GM11168 (cell line): ENCODE results near the gene HJURP.

Experiments used
- in situ Hi-C: fragments of 300-500 bp; cut with MboI; formaldehyde crosslinking; loops from one replicate; pipeline ENCODE4 v1.12.0; 2022; ENCODE audit warnings: low sequenced_read_pairs; ENCODE audit not compliant: unreplicated experiment

HJURP gene

DNA sequence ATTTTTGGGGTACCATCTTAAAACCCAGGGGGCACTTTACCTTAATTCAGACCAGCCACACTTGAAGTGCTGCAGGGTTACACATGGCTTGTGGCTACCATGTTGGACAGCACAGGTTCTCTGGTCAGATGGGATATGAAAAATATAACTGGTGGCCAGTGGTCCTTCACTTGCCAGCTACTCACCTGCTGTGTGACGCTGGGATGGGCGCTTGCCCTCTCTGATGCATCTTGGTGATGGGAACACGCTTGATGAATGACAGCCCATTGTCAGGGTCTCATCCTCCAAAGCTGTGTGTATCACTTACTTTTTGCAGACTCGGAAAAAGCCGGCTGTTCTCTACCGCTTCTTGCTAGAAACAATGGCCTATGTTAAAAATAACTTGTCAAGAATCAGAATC, 22.5 kb downstream of the HJURP start:
- in situ Hi-C loops, result no loop called here

GRCh38 chr2:233831011-233831721, 23.2 kb downstream of the HJURP start:
- in situ Hi-C loops, result no loop called here

DNA sequence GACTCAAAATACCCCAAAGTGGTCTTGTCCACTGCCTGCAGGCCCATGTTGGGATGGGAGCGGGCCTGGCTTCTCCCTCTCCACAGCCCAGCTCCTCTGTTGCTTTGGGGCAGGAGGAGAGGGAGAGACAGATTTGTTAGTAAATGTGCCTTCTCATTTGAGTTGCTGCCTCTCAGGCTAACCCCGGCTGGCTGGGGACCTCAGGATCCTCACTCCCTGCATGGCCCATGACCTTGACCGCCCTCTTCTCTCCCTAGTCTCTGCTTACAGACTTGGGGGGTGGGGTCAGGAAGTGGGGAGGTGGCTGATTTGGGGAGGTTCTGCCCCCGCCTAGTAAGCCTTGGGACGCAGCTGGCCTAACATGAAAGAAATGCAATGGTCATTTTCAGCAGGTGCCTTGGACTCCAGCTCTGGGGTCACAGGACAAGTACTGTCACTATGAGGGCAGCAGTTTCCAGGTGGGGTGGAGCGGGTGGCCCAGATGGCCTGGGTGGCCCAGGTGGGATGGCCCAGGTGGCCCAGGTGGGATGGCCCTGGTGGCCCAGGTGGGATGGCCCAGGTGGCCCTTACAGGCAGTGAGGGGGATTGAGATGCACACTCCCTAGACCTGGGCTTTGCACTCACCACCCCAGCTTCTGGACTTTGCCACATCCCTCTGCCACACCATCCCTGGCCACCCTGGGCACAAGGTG, 24.1 kb downstream of the HJURP start:
- in situ Hi-C loops, result no loop called here

DNA sequence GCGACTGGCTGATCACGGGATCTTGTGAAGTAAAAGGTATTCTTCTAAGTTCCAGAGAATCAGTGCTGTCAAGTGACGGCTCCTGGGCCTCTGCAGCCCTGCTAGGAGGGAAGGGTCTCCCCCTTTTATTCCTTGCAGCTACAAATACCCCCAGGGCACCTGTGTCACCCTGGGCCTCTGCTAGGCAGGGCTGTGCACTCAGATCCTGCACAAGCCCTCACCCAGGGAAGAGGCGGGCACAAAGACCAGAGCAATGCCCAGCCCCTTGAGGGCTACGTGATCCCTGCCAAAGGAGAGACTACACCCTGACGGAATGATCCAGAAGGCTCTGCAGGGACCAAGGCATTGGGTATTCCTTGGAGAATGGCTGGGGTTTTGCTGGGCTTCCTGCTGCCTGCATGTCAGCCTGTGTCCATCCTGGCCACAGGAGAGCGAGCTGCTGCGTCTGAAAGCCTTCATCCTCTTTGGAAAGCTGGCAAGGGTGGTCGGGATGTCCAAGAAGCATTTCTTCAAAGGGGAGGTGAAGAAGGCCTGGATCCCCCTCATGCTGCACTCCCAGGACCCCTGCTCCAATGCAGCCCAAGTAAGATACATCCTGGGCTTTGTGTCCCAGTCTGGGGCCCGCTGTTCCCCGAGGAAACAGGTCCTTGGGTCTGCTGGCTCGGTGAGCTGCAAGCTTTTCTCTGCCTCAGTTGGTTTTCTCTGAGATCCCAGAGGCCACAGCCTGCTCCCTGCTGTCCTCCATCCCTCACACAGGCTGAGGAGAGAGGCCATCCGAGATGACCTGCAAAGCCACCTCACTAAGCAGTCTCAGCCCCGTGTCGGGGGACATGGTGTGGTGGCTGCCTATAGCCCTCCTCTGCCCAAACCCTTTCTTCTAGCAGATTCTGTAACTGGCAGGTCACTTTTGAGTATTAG, 24.9 kb downstream of the HJURP start:
- in situ Hi-C loops, result no loop called here

GRCh38 chr2:233828546-233829192, 25.7 kb downstream of the HJURP start:
- in situ Hi-C loops, result no loop called here

- in situ Hi-C loops, result no loop called here
Observed at GRCh38 chr2:233824373-233824772, 30.0 kb downstream of the HJURP start.

DNA sequence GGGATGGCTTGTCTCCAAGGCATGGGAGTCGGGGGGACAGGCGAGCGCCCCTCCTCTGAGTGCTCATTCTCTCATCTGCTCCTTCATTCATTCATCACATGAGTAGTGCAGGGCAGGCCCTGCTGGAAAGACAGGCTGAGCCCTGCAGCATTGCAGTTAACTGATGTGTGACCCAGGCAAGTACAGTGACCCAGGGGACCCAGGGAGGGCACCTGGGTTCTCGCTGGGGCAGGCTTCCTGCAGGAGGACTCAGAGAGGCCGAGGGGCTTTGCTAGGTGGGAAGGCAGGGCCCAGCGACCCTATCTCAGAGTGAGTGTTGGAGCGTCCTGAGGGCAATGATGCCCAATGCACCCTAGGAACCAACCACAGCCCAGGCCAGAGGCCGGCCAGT, 30.6 kb downstream of the HJURP start:
- in situ Hi-C loops, result no loop called here

- in situ Hi-C loops, result no loop called here
Observed at GRCh38 chr2:233822781-233823730, 31.3 kb downstream of the HJURP start.

DNA sequence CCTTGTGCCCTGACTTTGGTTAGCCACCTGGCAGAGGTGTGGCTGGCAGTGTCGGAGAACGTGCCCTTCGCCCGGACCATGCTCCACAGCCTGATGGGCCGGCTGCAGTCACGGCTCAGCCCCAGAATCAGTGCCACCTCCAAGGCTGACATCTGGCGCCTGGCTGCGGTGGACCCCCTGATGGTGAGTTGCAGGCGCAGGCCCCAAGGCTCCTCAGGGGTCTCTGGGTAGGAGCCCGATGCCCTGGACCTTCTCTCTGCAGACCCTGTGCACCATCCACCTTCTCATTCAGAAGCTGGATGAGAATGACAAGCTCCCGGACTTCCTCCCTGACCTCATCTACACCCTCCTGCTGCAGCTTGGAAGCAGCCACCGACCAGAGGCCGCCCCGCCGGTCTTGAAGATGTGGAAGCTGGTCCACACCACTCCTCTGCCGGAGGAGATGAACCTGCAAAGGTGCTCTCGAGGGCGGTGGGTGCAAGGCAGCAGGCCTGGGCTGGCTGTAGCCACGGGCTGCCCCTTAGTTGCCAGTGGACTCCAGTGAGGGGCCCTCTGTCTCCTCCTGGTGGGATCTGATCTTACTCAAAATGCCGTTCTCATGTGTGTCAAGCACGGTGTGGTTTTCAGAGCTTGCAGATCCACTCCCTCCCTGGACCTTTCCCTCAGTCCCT, 32.1 kb downstream of the HJURP start:
- in situ Hi-C loops, result no loop called here

- in situ Hi-C loops, result no loop called here
Observed at GRCh38 chr2:233821709-233822100, 32.6 kb downstream of the HJURP start.

- in situ Hi-C loops, result no loop called here
Observed at GRCh38 chr2:233821196-233821595, 33.1 kb downstream of the HJURP start.

GRCh38 chr2:233820774-233821105, 33.6 kb downstream of the HJURP start:
- in situ Hi-C loops, result no loop called here

DNA sequence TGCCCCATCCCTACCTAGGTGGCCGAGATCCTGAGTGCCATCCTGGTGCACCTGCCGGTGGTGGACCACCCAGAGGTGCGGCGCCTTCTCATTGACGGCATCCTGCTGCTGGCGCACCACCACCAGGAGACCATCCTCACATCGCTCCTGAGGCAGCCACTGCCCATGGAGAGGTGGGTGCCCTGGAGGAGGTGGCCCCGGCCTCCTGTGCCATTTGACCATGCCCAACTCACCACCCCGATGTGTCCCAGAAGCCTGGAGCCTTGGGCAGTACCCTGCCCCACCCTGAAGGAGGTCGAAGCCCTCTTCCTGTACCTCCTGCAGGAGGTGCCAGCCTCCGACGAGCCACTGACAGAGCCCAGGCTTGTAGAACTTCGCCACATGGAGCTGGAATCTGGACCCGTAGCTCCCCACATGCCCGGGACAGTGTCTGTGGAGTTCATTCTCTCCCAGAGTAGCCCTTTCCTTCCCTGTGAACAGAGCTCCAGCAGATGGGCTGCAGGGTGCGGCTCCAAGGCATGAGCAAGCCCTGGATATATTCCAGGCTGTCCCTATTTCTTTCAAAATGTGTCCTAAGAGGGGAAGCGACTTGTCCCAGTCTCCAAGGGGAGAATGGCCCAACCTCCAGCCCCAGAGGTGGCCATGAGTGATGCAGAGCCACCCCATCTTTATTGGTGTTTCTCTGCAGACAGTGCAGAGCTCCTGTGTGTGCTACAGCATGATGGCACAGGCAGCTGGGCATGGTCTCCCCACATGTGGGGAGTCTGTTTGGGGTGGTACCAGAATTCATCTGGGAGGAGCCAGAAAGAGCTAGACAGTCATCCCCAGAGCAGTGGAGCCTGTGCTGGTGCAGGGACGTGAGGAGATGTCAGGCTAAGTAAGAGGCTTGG, 34.2 kb downstream of the HJURP start:
- in situ Hi-C loops, result no loop called here

DNA sequence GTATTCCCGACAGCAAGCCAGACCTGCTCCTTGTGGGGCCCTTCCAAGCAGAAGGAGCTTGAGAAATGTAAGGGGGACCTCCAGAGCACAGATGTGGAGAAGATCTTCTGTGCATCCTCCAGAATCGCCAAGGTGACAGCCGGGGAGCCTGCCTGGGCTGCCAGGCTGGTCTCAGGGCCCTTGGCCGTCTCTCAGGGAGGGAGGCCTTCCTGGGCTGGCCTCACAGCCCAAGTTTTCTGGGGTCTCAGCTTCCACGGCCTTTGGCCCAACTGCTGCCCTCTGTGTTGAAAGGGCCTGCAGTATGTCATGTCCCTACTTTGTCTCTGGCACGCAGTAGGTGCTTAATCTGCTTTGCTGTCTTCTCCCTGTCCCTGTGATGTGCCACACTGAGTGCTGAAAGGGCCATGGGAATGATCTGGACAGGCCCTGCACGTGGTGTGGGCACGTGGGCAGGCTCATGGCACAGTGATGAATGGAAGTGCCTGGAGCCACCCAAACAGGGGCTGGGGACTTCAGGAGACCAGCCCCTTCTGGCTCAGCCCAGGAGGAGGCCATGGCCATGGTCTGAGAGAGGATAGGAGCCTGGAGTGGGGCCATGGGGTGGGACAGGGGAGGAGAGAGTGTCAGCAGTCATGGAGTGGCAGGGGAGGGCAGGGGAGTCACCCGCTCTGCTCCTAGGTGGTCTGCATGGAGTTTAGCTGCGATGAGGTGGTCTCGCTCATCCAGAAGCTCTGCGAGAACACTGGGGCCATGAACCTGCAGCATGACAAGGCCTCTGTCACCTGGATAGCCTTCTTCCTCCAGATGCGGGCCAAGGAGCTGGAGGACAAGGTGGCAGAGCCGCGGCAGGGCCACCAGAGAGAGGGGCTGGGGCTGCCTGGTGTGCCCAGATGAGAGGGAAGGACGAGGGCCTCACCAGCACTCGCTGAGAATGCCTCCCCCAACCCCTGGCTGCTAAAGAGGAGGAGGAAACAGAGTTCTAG, 35.4 kb downstream of the HJURP start:
- in situ Hi-C loops, result no loop called here

- in situ Hi-C loops, result no loop called here
Observed at GRCh38 chr2:233817995-233818638, 36.2 kb downstream of the HJURP start.

- in situ Hi-C loops, result no loop called here
Observed at GRCh38 chr2:233817361-233817911, 36.9 kb downstream of the HJURP start.
